Measurements from ENCODE around the gene CHERP. TPM values are rescaled to one million over a fixed set of nuclear protein-coding genes. Genes with fewer than 3 reads are reported as not detected.

The CHERP gene
- total and polyA plus RNA-seq, 2 of the 13 experiments (the other 11 are each of a cell fraction or from before 2014, with no cell fraction given), result 4.3 to 5.4 TPM

DNA sequence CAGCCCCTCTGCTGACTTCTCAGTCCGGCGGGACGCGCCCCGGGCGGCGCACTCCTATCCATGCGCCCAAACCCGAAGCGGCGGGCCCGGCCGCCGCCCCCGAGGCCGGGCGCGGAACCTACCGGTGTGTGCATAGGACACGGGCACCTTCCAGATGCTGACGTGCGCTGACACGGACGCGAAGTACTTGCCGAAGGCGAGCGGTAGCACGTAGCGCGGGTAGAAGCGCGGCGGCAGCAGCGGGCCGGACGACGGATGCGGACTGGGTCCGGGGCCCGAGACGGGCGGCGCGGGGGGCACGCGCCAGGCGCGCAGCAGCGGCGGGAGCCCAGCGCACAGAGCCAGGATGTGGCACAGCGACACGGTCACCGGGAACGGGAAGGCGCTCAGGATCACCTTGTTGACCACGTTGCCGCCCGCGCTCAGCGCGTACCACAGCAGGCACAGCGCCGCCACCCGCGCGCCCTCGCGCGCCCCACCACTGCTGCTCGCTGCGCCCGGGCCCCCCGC lies 29.6 kb upstream of the CHERP start (continued):
- TF ChIP-seq CREBL2 (CRISPR knock-in tag; IDR thresholded peaks at IDR 0.05; ENCODE audit: borderline replicate concordance) (no peak), LBX2 (CRISPR knock-in tag; IDR thresholded peaks at IDR 0.05; ENCODE audit: borderline replicate concordance) (no peak), ZNF704 (CRISPR knock-in tag; IDR thresholded peaks at IDR 0.05; ENCODE audit: borderline replicate concordance) (no peak), CBX5 (CRISPR knock-in tag; IDR thresholded peaks at IDR 0.05; ENCODE audit: borderline replicate concordance) (no peak), ZNF564 (CRISPR knock-in tag; IDR thresholded peaks at IDR 0.05) (no peak), NFIC (IDR thresholded peaks at IDR 0.05; ENCODE audit: low read length) (no peak), MIER3 (CRISPR knock-in tag; IDR thresholded peaks at IDR 0.05; ENCODE audit: borderline replicate concordance) (no peak), ZNF3 (CRISPR knock-in tag; IDR thresholded peaks at IDR 0.05) (no peak), ZBTB40 (IDR thresholded peaks at IDR 0.05) (no peak), ZBTB40 (CRISPR knock-in tag; IDR thresholded peaks at IDR 0.05) (no peak), ZNF10 (CRISPR knock-in tag; IDR thresholded peaks at IDR 0.05; ENCODE audit: borderline replicate concordance, low read depth) (no peak), GABPB1 (CRISPR knock-in tag; IDR thresholded peaks at IDR 0.05) (no peak; the same call in 1 of the 2 replicates), ZNF530 (CRISPR knock-in tag; IDR thresholded peaks at IDR 0.05; ENCODE audit: low read depth) (no peak), TFDP1 (CRISPR knock-in tag; IDR thresholded peaks at IDR 0.05; ENCODE audit: borderline replicate concordance) (no peak), ZBTB8A (CRISPR knock-in tag; IDR thresholded peaks at IDR 0.05; ENCODE audit: borderline replicate concordance, low read depth) (no peak), SNAI1 (CRISPR knock-in tag; IDR thresholded peaks at IDR 0.05; ENCODE audit: borderline replicate concordance) (no peak), AGO2 (optimal IDR thresholded peaks at IDR 0.05; ENCODE audit: low read depth, low read length) (peak; percentile 59), IRF2 (CRISPR knock-in tag; IDR thresholded peaks at IDR 0.05) (no peak)

Data from HepG2 (cell line).